Measurements from ENCODE around the gene ABHD14A. TPM values are rescaled to one million over a fixed set of nuclear protein-coding genes. Genes with fewer than 3 reads are reported as not detected.

Gene ABHD14A
- total and polyA plus RNA-seq, 7 donors = 11.2 to 40.6 (median 22.9) TPM

DNA sequence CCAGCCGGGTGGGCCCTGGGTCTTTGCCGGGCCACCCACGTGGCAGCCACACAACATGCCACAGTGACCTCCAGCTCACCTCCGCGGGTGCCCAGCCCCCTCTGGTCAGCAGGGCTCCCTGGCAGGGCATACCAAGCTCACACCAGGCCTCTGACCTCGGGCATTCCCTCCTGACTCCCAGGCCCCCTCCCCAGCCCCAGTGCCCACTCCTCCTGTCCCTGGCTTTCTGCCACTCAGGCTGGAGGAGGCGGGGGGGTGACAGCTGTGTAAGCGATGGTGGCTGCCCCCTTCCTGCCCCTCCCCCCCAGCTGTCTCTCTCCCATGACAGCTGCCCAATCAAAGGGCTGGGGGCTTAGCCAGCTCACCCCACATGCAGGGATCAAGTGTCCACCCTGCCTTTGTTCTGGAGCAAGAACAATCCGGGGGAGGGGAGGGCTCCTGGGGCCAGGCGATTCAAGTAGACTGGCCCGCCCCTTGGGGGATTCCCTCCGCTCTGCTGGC is 10.9 kb upstream of the ABHD14A start:
- WGBS, 3 donors = 19 to 29% (median 27%) methylated on average over 8 to 12 of the region's 12 CpGs
- Histone ChIP-seq H3K4me3 (peak overlapping the region; percentile 1), H3K4me1 (peaks cover 48% of the 10 kb centered on the region), H3K36me3 (ENCODE audit: insufficient read depth in 1 of 2, low read depth in 1 of 2) (peaks cover 0 to 26% of the 10 kb centered on the region in 2 donors), H3K27ac (peak overlapping the region; percentile 64), H3K27me3 (ENCODE audit: insufficient read depth in 3 of 3, low read length in 2 of 3) (no peaks in the 10 kb centered on the region), H3K9me3 (no peaks in the 10 kb centered on the region)
- intact Hi-C loops (cut with DNase I) = no loop called here
- no peak for TF ChIP-seq CTCF (IDR thresholded peaks at IDR 0.05)
- ATAC-seq (peak; percentile 53 to 76 (median 62)), DNase-seq (peak; percentile 66 to 82)

DNA sequence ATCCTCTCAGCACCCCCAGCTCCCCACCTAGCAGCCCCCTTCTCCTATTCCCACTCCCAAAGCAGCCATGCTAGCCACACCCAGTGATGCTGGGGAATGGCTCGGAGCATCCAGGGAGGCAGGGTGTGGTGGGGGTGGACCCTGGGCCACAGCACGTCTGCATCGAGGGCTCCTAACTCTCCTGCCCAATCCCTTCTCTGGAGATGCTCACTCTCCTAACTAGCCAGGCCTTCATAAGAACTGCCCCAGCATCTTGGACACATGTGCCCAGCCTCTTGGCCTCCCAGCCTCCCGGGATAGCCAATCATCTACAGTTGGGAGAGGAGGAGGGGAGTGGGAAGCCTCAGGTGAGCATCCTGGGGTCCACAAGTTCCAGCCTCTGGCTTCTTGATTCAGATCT is 10.3 kb upstream of the ABHD14A start:
- Histone ChIP-seq H3K36me3 (ENCODE audit: insufficient read depth in 1 of 2, low read depth in 1 of 2) (peaks cover 0 to 21% of the 10 kb centered on the region in 2 donors), H3K9me3 (no peaks in the 10 kb centered on the region), H3K27me3 (ENCODE audit: insufficient read depth in 3 of 3, low read length in 2 of 3) (no peaks in the 10 kb centered on the region), H3K4me3 (peak overlapping the region; percentile 6), H3K4me1 (peaks cover 48% of the 10 kb centered on the region), H3K27ac (peak overlapping the region; percentile 64)
- no peak for TF ChIP-seq CTCF (IDR thresholded peaks at IDR 0.05)
- ATAC-seq (no peak), DNase-seq (no peak)
- 39 to 58% (median 40%) methylated on average over 3 to 4 of the region's 4 CpGs for WGBS, 3 donors
- intact Hi-C loops (cut with DNase I) = no loop called here

DNA sequence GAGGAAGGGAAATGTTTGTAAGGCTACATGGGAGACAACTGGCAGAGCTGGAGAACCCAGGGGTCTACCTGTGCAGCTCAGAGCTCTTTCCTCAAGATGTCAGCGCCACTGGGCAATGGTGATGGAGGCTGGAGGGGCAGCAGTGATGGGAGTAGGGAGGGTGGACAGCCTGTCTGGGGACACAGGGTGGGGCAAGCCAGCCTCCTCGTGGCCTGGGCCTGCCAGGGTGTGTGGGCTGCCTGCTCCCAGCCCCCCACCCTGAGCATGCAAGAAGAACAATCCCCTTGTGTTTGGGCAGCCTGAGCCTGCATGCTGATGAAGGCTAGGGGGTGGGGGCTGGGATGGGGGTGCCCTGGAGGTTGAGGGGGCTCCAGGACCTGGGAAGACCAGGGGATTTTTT is 8.8 kb upstream of the ABHD14A start:
- ATAC-seq (no peak), DNase-seq (no peak)
- no peak for TF ChIP-seq CTCF (IDR thresholded peaks at IDR 0.05)
- peak overlapping the region; percentile 81 for H3K4me3 ChIP-seq
- peaks cover 60% of the 10 kb centered on the region for H3K4me1 ChIP-seq
- intact Hi-C loops (cut with DNase I) = no loop called here
- no peaks in the 10 kb centered on the region for H3K9me3 ChIP-seq
- peak overlapping the region; percentile 82 for H3K27ac ChIP-seq
- no peaks in the 10 kb centered on the region for H3K27me3 ChIP-seq (ENCODE audit: insufficient read depth in 3 of 3, low read length in 2 of 3)
- H3K36me3 ChIP-seq (ENCODE audit: insufficient read depth in 1 of 2, low read depth in 1 of 2) = peaks cover 0 to 6% of the 10 kb centered on the region in 2 donors
- WGBS, 3 donors = 60 to 67% (median 61%) methylated on average over 2 of the region's 2 CpGs

DNA sequence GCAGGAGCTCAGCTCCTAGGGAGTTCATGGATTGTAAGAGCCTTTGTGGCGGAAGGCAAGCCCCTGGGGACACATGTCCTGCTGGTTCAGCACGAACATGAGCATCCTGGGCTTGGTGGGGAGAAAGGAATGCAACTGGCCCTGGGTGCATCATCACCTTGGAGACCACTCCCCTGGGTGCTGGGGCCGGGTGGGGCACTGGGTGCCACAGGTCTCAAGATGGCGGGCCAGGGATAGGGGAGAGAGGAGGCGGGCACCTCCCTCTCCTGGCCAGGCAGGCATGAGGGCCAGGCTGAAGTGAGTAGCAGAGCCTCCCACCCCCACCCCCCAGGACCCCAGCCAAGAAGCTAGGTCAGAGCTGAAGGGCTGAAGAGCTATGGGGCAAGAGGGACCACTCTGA is 8.4 kb upstream of the ABHD14A start:
- WGBS, 3 donors = 49 to 53% (median 50%) methylated on average over 5 of the region's 5 CpGs
- Histone ChIP-seq H3K4me3 (peak overlapping the region; percentile 81), H3K36me3 (ENCODE audit: insufficient read depth in 1 of 2, low read depth in 1 of 2) (peaks cover 0 to 2% of the 10 kb centered on the region in 2 donors), H3K9me3 (no peaks in the 10 kb centered on the region), H3K27me3 (ENCODE audit: insufficient read depth in 3 of 3, low read length in 2 of 3) (no peaks in the 10 kb centered on the region), H3K4me1 (peaks cover 61% of the 10 kb centered on the region), H3K27ac (peak overlapping the region; percentile 82)
- no peak for DNase-seq
- no peak for ATAC-seq
- intact Hi-C loops (cut with DNase I) = no loop called here
- no peak for TF ChIP-seq CTCF (IDR thresholded peaks at IDR 0.05)

DNA sequence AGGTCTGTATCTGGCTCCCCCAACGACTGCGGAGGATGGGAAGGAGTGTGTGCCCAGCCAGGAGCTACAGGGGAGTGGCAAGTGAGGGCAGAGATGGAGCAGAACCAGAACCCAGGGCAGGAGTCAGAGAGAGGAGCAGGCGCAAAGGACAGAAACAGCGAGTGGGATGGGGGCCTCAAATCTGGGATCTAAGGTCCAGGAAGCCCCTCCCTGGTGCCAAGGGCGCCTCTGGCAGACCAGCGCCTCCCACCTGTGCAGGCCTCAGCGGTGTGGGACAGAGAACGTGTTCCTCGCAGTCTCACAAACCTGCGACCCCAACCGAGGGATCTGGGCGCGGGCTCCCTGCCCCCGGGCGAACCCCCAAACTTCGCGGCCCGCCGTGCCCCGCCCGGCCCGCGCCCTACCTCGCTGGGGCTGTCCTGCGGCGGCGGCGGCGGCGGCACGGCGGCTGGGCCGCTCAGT is 7.9 kb upstream of the ABHD14A start:
- H3K9me3 ChIP-seq = no peaks in the 10 kb centered on the region
- no peak for TF ChIP-seq CTCF (IDR thresholded peaks at IDR 0.05)
- H3K4me3 ChIP-seq = peak overlapping the region; percentile 81
- 2 to 11% (median 2%) methylated on average over 9 to 33 of the region's 33 CpGs for WGBS, 3 donors
- no peaks in the 10 kb centered on the region for H3K27me3 ChIP-seq (ENCODE audit: insufficient read depth in 3 of 3, low read length in 2 of 3)
- no peak for DNase-seq
- H3K27ac ChIP-seq = peak overlapping the region; percentile 82
- intact Hi-C loops (cut with DNase I) = no loop called here
- peaks cover 57% of the 10 kb centered on the region for H3K4me1 ChIP-seq
- ATAC-seq = peak in 1 of 4 donors; percentile 4
- H3K36me3 ChIP-seq (ENCODE audit: insufficient read depth in 1 of 2, low read depth in 1 of 2) = no peaks in the 10 kb centered on the region

Measured in psoas muscle (tissue), 8 donors.